T follicular helper cell (primary cell): ENCODE results near the gene ADD3.

Source experiments
- DNase-seq: peaks from one replicate; pipeline ENCODE4 v3.0.0-alpha.2; 2020; ENCODE audit warnings: low read depth
- total RNA-seq, 2 experiments: gene quantifications; one replicate each; lab custom pipeline; 2026; lab: John Stamatoyannopoulos, UW

The ADD3 gene
- 79.6 to 510 reads per million in 2 experiments for total RNA-seq

- DNase-seq: peak; percentile 91
Measured at GRCh38 chr10:110007701-110008517, at the start of gene ADD3. ADD3 (plus strand) TSS chr10:110007984; CDS start chr10:110100654, 92,670 bp downstream.

- no peak for DNase-seq
Measured at GRCh38 chr10:109958059-109958458, 49.7 kb upstream of the ADD3 start.

GRCh38 chr10:109959259-109960145, 48.3 kb upstream of the ADD3 start:
- no peak for DNase-seq

GRCh38 chr10:109960682-109961081, 47.1 kb upstream of the ADD3 start:
- no peak for DNase-seq

GRCh38 chr10:109961174-109962001, 46.4 kb upstream of the ADD3 start:
- DNase-seq: no peak

GRCh38 chr10:109962247-109962646, 45.5 kb upstream of the ADD3 start:
- no peak for DNase-seq

- no peak for DNase-seq
Measured at GRCh38 chr10:109963439-109963838, 44.3 kb upstream of the ADD3 start.

GRCh38 chr10:109964318-109964717, 43.5 kb upstream of the ADD3 start:
- DNase-seq: no peak

- no peak for DNase-seq
Measured at GRCh38 chr10:109966961-109967738, 40.6 kb upstream of the ADD3 start.

- DNase-seq: no peak
Measured at GRCh38 chr10:109967739-109968088, 40.1 kb upstream of the ADD3 start.

GRCh38 chr10:109968953-109969759, 38.6 kb upstream of the ADD3 start:
- DNase-seq: no peak

GRCh38 chr10:109969760-109970346, 37.9 kb upstream of the ADD3 start:
- no peak for DNase-seq

- DNase-seq: no peak
Measured at GRCh38 chr10:109971634-109972033, 36.1 kb upstream of the ADD3 start.

- no peak for DNase-seq
Measured at GRCh38 chr10:109972372-109973001, 35.3 kb upstream of the ADD3 start.

- DNase-seq: no peak
Measured at GRCh38 chr10:109973326-109973829, 34.4 kb upstream of the ADD3 start.

GRCh38 chr10:109974504-109975191, 33.1 kb upstream of the ADD3 start:
- no peak for DNase-seq

GRCh38 chr10:109975244-109976190, 32.3 kb upstream of the ADD3 start:
- DNase-seq: no peak
